Left cardiac atrium (tissue), 4 donors: ENCODE measurements around the gene ZNF70. TPM values are rescaled to one million over a fixed set of nuclear protein-coding genes. Genes with fewer than 3 reads are reported as not detected.

Source experiments
- ATAC-seq, 2 donors: fragments of 200-7000 bp; cut with Tn5 transposase; one replicate each; pipeline ENCODE4 v1.9.1; 2020; ENCODE audit warnings: mild to moderate bottlenecking in 2 of 2, moderate library complexity in 2 of 2
- DNase-seq: peaks from one replicate; pipeline ENCODE4 v3.0.0-alpha.2; 2020
- intact Hi-C, 2 donors: fragments of 100-400 bp; cut with DNase I; formaldehyde crosslinking; loops; one replicate each; pipeline versions ENCODE4 v1.14.1 to v1.15.1; 2022 to 2023
- total RNA-seq, 2 donors: library from RNA; stranded (reverse); fragmentation: NEBNext Ultra II Directional; extraction: Animal tissue kit (Norgen Biotek cat#: 25700); gene quantifications; one replicate each; pipeline ENCODE4 v1.2.1, GENCODE V29; 2021
- donor health status: DM: no; HTN: yes; CAD: no.
- donor health status: DM: no; HTN: yes; CAD: no; lungs with severe emphysema.
- donor health status: DM: yes; HTN: yes; CAD: no.
- donor health status: Dilated cardiomyopathy.

ZNF70 gene
- total RNA-seq, 2 donors from 2014 or later: 4.9 to 5.6 TPM

DNA sequence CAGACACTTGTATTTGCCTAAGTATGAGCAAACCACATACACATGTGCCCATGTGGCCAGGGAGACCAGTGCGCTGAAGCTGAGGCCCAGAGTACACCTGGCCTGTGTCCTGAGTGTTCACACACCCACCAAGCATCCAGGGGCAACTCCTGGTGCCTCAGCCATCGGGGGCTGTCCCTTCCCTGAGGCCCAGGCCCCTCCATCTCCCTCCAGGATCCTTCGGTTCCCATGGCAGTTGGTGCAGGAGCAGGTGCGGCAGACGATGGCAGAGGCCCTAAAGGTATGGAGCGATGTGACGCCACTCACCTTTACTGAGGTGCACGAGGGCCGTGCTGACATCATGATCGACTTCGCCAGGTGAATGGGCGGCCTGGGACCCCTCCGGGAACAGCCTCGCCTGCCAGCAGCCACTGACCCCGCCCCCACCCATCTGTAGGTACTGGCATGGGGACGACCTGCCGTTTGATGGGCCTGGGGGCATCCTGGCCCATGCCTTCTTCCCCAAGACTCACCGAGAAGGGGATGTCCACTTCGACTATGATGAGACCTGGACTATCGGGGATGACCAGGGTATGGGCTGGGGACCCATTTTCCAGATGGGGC lies 29.3 kb upstream of the ZNF70 start:
- ATAC-seq (no peak), DNase-seq (no peak)
- intact Hi-C loops: no loop called here

DNA sequence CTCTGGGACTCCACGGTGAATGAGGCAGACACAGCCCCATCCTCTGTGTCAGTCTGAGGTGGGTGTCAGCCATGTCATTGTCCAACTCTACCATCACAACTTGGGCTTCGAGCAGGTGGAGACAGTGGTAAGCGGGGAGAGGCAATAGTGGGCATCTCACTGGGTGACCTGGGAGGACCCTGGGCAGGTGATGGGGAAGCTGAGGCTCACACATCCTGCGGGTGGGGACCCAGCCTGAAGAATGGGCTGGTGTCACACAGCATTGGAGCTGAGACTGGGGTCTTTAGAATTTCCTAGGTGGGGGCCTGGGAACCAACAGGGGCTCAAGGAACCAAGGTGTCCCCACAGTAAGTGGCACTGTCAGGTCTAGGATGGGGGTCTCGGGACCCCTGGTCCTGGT lies 28.8 kb upstream of the ZNF70 start:
- DNase-seq (no peak), ATAC-seq (no peak)
- intact Hi-C loops: no loop called here

DNA sequence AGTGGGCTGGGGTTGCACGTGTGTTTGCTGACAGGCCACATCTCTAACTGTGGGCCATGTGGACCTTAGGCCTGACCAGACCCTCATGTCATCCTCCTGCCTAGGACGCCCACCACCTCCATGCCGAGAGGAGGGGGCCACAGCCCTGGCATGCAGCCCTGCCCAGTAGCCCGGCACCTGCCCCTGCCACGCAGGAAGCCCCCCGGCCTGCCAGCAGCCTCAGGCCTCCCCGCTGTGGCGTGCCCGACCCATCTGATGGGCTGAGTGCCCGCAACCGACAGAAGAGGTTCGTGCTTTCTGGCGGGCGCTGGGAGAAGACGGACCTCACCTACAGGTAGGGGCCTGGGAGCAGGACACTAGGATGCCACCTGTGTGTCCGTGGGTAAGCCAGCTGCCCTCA lies 28.2 kb upstream of the ZNF70 start:
- intact Hi-C loops: no loop called here
- DNase-seq (no peak), ATAC-seq (no peak)

DNA sequence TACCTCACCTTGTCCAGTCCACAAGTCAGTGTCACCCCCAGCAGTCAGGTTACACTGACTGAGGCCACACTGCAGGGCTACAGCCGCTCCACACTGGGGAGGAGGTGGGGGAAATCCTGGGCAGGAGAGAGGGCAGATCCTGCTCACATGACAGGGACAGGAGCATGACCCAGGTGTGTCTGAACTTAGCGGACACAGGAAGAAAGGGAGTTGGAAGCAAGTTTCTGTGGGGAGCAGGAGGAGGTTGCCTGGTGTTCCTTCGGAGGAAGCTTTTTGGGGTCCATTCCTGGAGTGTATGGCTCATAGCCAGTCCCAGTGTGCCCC lies 27.6 kb upstream of the ZNF70 start:
- ATAC-seq: no peak
- intact Hi-C loops: no loop called here
- DNase-seq: no peak

DNA sequence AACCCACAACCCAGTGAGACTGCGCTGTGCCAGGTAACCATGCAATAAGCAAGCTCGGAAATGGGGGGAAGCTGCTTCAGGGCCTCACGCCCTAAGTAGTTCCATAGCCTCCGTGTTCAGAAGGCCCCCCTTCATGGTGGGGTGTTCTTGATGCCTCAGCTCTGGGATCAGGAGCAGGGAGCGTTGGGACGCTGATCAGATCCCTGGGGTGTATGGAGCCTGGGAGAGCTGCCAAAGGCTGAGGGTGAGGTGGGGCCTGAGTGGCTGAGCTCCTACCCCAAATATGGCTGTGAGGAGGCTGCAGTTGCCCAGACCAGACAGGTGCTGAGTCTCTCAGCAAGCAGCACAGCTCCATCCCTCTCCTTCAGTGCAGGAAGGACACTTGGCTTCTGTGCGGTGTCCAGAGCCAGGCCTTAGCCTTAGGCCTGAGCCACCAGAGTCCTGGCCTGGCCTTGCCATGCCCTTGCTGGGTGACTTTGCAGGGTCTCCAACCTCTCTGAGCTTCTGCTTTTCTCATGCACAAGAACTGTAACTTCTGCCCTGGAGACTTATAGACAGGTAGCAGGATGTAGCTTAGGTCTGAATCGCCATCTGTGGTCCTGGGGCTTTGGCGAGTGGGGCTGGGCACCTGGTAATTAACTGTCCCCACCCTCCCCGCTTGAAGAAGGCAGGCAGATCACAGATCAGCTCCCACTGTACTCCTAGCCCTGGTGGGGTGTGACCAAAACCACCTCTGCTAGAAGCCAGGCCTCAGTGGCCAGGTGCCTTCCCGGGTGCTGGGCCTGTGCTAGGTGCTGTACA lies 27.1 kb upstream of the ZNF70 start:
- peak; percentile 39 to 43 for ATAC-seq
- intact Hi-C loops: no loop called here
- DNase-seq: peak; percentile 58

DNA sequence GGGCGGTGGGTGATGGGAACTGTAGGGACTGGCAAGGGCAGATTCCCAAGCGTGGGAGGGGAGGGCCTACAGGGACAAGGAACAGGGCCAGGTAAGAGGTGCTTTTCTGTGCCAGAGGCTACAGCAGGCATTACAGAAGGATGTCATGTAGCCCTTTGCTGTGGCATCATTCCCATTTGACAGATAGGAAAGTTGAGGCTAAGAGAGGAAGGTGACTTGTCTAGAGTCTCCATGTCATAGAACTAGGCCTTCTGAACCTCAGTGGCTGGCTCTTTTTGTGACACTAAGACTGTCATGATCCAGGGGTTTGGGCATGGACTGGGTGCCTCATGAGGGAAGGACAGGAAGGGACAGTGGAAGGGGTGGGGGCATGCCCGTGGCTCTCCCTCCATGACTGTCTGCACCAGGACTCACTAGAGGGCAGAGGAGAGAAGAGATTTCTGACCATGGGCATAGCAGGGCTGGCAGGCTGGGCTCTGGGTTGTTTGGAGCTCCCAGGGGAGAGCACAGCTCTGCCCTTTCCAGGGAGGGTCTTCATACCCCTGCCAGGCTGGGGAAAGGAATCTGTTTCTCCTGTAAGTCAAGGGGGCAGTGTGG lies 25.0 kb upstream of the ZNF70 start:
- DNase-seq: no peak
- intact Hi-C loops: no loop called here
- ATAC-seq: no peak

DNA sequence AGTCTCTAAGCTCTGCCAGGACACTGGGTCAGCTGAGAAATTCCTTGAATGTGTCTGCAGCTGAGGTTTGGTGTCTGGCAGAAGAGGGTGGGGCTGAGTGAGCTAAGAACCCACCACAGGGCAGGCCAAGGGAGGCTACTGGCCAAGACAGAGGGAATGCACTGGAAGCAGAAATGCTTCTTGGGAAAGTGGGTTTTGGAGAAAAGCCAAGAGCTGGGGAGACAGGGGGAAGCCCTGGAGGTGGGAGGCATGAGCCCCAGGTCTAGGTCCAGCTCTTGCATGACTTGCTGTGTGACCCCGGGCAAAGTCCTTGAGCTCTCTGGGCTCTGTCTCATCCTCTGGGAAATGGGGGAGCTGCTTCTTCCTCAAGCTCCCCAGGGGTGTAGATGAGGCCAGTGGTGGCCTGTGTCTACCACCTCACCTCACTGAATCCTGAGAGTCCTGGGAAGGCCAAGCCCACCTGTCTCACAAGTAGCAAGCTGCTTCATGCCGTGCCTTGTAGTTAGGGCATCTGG lies 24.1 kb upstream of the ZNF70 start:
- ATAC-seq (peak; percentile 6 to 10), DNase-seq (no peak)
- intact Hi-C loops: no loop called here

DNA sequence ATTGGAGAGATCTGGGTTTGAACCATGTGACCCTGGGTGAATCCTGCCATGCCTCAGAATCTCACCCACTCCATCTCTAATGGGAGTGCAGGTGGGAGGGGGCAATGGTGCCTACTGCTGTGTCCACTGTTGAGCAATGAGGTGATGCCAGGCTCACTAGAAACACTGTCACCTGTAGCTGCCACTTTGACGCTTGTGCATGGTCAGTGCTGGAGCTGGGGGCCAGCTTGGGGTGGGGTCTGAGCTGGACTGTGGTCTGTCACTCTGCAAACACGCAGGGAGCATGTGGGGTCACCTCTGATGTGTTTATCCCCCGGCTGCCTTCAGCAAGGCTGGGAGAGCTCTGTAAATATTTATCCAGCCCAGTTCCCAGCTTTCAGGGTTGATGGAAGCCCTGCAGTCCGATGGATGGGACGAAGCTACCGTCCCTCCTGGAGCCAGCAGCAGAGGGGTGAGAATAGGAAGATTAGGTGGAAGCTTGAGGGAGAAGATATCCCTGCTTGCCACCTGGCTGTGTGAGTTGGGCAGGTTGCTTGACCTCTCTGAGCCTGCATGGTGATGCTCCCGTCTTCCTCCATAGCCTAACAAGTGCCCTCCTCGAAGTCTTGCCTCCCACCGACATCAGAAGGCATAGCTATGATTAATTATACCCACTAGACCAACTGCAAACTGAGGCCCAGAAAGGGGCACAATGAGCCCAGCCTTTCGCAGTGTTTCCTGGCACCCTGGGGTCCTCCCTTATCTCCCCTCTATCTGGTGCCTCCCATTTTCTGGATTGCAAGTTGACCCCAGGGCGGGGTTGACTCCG lies 23.4 kb upstream of the ZNF70 start:
- no peak for ATAC-seq
- intact Hi-C loops: no loop called here
- DNase-seq: no peak

DNA sequence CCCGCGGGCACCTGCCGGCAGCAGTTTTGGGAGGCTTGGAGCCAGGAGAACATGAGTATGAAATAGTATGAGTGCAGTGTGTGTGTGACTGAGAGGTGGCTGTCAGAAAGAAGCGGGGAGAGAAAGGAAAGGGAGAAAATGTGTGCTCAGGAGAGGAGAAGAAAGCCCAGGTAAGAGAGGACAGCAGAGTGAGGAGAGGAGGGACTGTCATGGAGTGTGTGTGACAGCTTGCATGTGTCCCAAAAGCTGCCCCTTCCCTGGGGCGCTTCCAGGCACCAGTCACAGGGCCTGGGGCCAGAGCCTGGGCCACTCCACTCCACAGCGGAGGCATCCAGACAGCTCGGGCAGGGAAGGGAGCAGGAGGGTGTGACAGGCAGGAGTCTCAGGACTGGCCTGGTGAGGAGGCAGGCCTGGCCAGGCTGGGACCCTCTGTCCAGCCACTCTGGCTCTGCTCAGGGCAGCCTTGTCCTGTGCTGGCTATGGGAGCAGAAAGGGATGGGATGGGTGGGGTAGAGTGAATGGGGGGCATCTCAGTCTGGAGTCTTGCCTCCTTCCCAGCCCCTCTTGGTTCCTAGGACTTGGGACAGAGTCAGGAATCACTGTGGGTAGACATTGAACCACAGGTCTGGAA lies 22.7 kb upstream of the ZNF70 start:
- intact Hi-C loops: no loop called here
- ATAC-seq: peak; percentile 63 to 70
- no peak for DNase-seq

DNA sequence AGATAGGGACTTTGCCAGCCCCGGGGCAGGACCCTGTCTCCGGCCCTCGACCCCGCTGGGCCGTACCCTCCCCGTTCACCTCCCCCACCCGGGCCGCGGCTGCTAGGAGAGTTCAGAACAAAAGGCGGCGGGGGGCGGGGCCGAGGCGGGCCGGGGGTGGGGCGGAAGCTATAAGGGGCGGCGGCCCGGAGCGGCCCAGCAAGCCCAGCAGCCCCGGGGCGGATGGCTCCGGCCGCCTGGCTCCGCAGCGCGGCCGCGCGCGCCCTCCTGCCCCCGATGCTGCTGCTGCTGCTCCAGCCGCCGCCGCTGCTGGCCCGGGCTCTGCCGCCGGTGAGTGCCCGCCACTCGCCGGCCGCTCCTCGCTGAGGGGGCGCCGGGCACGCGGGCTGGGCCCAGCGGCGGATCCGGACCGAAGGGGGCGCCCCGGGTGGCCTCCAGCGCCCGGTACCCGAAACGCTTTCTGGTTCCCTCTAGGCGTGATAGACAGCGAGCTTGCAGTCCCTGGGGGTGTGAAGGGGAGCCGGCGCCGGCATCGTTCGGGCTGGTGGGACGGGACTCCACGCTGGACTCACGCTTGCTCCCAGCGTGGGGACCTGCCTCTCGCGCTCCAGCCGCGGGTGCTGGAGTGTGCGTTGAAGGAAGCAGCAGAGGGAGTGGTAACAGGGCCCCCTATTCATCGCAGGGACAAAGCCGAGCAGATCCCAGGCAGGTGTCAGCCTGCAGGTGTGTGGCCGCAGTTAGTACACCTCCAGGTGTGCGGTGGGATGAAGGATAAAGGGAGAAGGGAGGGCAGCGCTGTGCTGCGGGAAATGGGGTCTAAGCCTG lies 21.9 kb upstream of the ZNF70 start, which contains the start of gene MMP11:
MMP11 (plus strand) TSS at position 201 of the 825 bp plus-strand sequence; CDS start at position 223, 22 bp downstream.
- intact Hi-C loops: no loop called here
- DNase-seq: peak; percentile 75
- ATAC-seq: peak; percentile 35 to 43

DNA sequence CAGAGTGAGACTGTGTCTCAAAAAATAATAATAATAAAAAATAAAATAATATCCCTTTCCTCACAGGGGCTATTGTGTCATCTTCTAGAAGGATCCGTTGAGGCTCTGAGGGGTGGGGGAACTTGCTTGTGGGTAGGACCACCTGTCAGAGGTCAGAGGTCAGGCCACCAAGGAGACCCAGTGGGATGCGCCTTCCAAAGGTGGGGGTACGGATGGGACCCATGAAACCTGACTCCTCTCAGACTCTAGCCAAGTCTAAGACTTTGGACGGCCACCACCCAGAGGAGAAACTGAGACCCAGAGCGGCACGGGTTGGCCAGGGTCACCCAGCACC lies 21.4 kb upstream of the ZNF70 start:
- DNase-seq (no peak), ATAC-seq (no peak)
- intact Hi-C loops: no loop called here

DNA sequence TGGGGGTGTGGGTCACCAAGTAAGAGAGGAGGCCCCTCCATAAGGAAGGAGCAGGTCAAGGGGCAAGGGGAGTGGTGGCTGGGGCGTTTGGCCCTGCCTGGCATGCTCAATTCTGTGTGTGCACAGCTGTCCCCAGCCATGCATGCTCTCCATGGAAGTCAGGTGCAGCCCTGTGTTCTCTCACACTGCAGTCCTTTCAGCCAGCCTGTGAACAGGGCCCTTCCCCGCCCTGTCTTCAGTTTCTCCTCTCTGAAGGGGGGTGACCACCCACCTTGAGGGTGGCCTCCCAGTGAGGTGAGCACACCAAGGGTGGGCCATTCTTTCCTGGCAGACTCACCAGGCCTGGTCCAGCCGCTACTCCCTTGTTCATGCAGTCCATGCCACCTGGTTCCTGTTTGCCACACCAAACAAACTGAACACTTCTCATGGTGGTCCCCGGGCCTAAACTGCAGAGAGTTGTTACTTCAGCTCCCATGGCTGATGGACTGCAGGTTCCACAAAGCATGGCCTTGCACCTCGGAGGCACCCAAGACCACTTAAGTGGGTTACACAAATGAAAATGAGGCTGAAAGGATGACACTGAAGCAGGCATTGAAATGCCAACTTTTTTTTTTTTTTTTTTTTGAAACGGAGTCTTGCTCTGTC lies 18.5 kb upstream of the ZNF70 start:
- no peak for DNase-seq
- intact Hi-C loops: loop anchor here (5.0 kb wide), 1 partner anchor 78 kb away; no protein-coding TSS in a partner anchor
- ATAC-seq: no peak

DNA sequence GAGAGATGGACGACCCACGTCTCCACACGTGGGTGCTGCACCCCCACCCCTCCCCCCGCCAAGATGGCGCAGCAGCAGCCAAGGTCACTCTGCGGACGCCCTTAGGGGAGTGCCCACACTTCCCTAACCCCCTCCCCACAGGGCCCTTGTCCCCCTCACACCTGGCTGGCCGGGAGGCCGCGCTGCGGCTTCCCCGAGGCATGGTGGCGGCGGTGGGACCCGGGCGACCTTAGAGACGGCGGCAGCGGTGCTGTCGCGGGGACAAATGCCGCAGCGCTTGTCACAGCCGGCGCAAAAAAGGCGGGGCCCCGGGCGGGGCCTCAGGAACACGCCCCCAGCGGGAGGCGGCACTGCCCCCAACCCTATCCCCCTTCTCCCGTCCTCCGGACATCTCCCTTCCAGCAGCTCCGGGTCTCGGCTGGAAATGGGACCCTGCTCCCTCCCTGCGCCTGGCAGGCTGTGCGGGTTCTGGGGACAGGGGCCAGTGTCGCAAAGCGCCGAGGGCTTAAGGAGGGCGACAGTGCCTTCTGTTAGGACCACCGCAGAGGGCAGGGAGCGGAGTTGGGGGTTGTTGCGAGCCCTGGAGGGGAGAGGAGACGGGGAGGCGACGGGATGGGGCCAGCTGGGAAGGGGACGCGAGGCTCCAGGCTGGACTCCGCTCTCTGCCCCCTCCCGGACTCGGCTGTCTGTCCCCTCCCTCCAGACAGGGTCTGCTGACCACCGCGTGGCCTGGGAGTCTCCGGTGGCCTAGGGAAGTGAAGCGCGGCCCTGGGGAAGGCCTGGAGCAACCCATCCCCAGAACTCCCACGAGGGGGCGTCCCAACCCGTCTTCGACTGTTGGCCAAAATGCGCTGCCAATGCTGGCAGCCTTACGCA lies 17.0 kb upstream of the ZNF70 start, which contains the start of gene CHCHD10:
CHCHD10 (minus strand) TSS at position 300 of the 876 bp plus-strand sequence; CDS start at position 202, 98 bp downstream.
- intact Hi-C loops: loop anchor here (5.0 kb wide), 1 partner anchor 79 kb away; no protein-coding TSS in a partner anchor
- ATAC-seq (peak; percentile 81 to 85), DNase-seq (peak; percentile 88)

DNA sequence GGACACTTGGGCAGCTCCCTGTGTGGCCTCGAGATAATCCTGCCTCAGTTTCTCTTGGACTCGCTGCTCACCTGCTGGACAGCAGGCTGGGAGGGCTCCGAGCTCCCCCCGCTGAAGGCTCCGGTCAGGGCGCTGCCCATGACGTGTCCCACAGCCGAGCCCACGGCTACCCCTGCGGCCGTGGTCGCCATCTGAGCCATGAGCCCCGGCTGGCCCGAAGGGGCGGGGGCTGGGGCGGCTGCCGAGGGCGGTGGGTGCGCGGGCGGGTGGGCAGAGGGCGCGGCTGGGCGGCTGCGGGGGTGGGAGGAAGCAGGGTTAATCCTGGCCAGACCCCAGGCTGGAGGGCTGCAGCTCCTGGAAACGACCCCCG lies 16.4 kb upstream of the ZNF70 start:
- intact Hi-C loops: loop anchor here (5.0 kb wide), 1 partner anchor 80 kb away; no protein-coding TSS in a partner anchor
- peak; percentile 3 to 4 for ATAC-seq
- no peak for DNase-seq

DNA sequence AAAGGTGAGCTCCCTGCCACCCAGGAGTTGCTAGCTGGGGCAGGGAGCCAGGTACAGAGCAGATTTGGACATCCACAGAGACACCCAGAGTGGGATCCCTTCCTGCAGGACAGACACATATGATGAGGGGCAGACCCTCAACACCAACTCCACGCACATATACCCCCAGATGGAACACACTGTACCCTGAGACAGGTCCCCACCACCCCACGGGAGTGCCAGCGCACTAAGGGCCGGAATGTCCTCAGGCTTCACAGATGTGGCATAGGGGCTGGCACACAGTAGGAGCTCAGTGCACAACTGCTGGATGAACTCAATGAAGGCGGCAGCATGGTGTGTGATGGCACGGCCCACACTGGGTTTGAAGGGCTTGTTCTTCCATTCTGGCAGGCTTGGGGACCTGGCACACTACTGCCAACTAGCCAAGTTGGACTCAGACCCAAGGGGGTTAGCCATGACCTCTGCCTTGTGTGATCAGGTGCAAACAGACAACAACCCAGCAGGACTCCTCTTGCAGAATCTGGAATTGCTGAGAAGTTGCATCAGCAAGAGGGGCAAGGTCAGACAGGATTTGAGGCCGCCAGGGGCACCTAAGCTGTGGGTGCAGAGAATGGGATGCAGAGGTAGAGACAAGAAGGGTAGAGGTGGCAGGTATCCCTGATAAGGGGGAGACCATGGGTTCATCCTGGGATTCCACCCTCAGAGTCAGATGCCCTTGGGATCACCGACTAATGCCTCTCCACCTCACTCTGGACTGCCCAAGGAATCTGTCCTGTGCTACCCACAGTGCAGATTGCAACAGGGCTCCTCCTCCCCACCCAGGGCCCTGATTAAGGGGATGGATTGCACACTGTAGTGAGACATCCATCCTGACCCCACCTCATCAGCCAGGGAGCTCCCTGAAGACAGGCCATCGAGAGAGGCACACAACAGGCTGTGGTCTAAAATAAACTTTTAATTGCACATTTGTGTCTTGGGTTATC lies 14.3 kb upstream of the ZNF70 start:
- intact Hi-C loops: loop anchor here (5.0 kb wide), 1 partner anchor 82 kb away; no protein-coding TSS in a partner anchor
- ATAC-seq (no peak), DNase-seq (no peak)
